GM19025 (cell line): ENCODE data around the gene ZNF438.

Experiments
- ATAC-seq: cut with Tn5 transposase; IDR thresholded peaks from one replicate; pipeline ENCODE4 v1.9.1; 2021; ENCODE audit warnings: mild to moderate bottlenecking, low read depth, moderate library complexity; ENCODE audit not compliant: unreplicated experiment

The ZNF438 gene

GRCh38 chr10:30861221-30861620, 170.4 kb downstream of the ZNF438 start:
- ATAC-seq = no peak

- no peak for ATAC-seq
These were observed 173.2 kb downstream of the ZNF438 start for GRCh38 chr10:30858499-30858898.

GRCh38 chr10:30857803-30858202, 173.9 kb downstream of the ZNF438 start:
- no peak for ATAC-seq

- ATAC-seq = no peak
These were observed 176.5 kb downstream of the ZNF438 start for GRCh38 chr10:30855131-30855530.

GRCh38 chr10:30854656-30855055, 177.0 kb downstream of the ZNF438 start:
- ATAC-seq = no peak

GRCh38 chr10:30853066-30853465, 178.6 kb downstream of the ZNF438 start:
- ATAC-seq = no peak

- no peak for ATAC-seq
These were observed 180.9 kb downstream of the ZNF438 start for GRCh38 chr10:30850776-30851175.

- ATAC-seq = no peak
These were observed 182.2 kb downstream of the ZNF438 start for GRCh38 chr10:30849231-30850035.

GRCh38 chr10:30848396-30849032, 183.2 kb downstream of the ZNF438 start:
- no peak for ATAC-seq

- ATAC-seq = no peak
These were observed 184.0 kb downstream of the ZNF438 start for GRCh38 chr10:30847642-30848041.

GRCh38 chr10:30847199-30847598, 184.5 kb downstream of the ZNF438 start:
- ATAC-seq = no peak

GRCh38 chr10:30846710-30847109, 185.0 kb downstream of the ZNF438 start:
- ATAC-seq = no peak

GRCh38 chr10:30842894-30843293, 188.8 kb downstream of the ZNF438 start:
- no peak for ATAC-seq

- ATAC-seq = no peak
These were observed 189.5 kb downstream of the ZNF438 start for GRCh38 chr10:30842185-30842584.

- ATAC-seq = no peak
These were observed 191.1 kb downstream of the ZNF438 start for GRCh38 chr10:30840395-30841050.

GRCh38 chr10:30839652-30840051, 192.0 kb downstream of the ZNF438 start:
- ATAC-seq = no peak

- ATAC-seq = no peak
These were observed 195.3 kb downstream of the ZNF438 start for GRCh38 chr10:30836406-30836805.

- no peak for ATAC-seq
These were observed 196.5 kb downstream of the ZNF438 start for GRCh38 chr10:30835146-30835545.

- no peak for ATAC-seq
These were observed 197.0 kb downstream of the ZNF438 start for GRCh38 chr10:30834651-30835050.

GRCh38 chr10:30834153-30834552, 197.5 kb downstream of the ZNF438 start:
- ATAC-seq = no peak

- no peak for ATAC-seq
These were observed 198.1 kb downstream of the ZNF438 start for GRCh38 chr10:30833628-30833970.
